DOHH2 (cell line): ENCODE data around the gene NUDT8.
A peak's percentile ranks its signal among the peaks of the same experiment; 100 is the strongest.

ENCODE experiments used
- H3F3A ChIP-seq: fragments of 200-600 bp; sonication (generic), shearing (Covaris generic); 2 replicates; pipeline ENCODE4 v1.6.0; 2016; ENCODE audit warnings: antibody characterized with exemption, mild to moderate bottlenecking; ENCODE audit not compliant: control insufficient read depth, insufficient read depth
- H3K27ac ChIP-seq: fragments of 200-600 bp; sonication (generic); 2 replicates; pipeline ENCODE4 v1.5.1; 2014; ENCODE audit warnings: low read depth, mild to moderate bottlenecking, low read length, moderate library complexity
- H3K27me3 ChIP-seq: fragments of 200-600 bp; sonication (generic); 2 replicates; pipeline ENCODE4 v1.6.1; 2014; ENCODE audit warnings: mild to moderate bottlenecking, low read length, mixed read lengths; ENCODE audit not compliant: control insufficient read depth
- H3K36me3 ChIP-seq: fragments of 200-600 bp; sonication (generic); 2 replicates; pipeline ENCODE4 v1.6.1; 2014; ENCODE audit warnings: mild to moderate bottlenecking, low read length, moderate library complexity, mixed read lengths; ENCODE audit not compliant: control insufficient read depth
- H3K4me1 ChIP-seq: fragments of 200-600 bp; sonication (generic); 2 replicates; pipeline ENCODE4 v1.6.1; 2014; ENCODE audit warnings: mild to moderate bottlenecking, low read length, mixed read lengths; ENCODE audit not compliant: control insufficient read depth
- H3K4me2 ChIP-seq: fragments of 200-600 bp; sonication (generic); 2 replicates; pipeline ENCODE4 v1.6.0; 2014; ENCODE audit warnings: mild to moderate bottlenecking, low read length, moderate library complexity
- H3K4me3 ChIP-seq: fragments of 200-600 bp; sonication (generic); 2 replicates; pipeline ENCODE4 v1.5.1; 2014; ENCODE audit warnings: mild to moderate bottlenecking, low read length, mixed read lengths
- H3K79me2 ChIP-seq: fragments of 200-600 bp; sonication (generic); 2 replicates; pipeline ENCODE4 v1.6.1; 2014; ENCODE audit warnings: mild to moderate bottlenecking, low read length, mixed read lengths; ENCODE audit not compliant: control insufficient read depth
- H3K9me2 ChIP-seq: fragments of 200-600 bp; sonication (generic); replicated peaks from 2 replicates; pipeline ENCODE4 v1.6.1; 2014; ENCODE audit warnings: mild to moderate bottlenecking, low read length, mixed read lengths; ENCODE audit not compliant: control insufficient read depth
- H3K9me3 ChIP-seq: fragments of 200-600 bp; sonication (generic); 2 replicates; pipeline ENCODE4 v1.6.1; 2014; ENCODE audit warnings: antibody characterized with exemption, low read length, mixed read lengths; ENCODE audit not compliant: control insufficient read depth, insufficient read depth
- H4K20me1 ChIP-seq: fragments of 200-600 bp; sonication (generic); 2 replicates; pipeline ENCODE4 v1.6.0; 2014; ENCODE audit warnings: low read depth, mild to moderate bottlenecking, antibody characterized with exemption, low read length, moderate library complexity; ENCODE audit not compliant: control insufficient read depth, insufficient read depth
- EZH2phosphoT487 ChIP-seq: fragments of 200-600 bp; sonication (generic); IDR thresholded peaks from 2 replicates; pipeline ENCODE4 v1.6.1; 2017; ENCODE audit warnings: borderline replicate concordance, mild to moderate bottlenecking, antibody characterized with exemption, low read length, moderate library complexity, mixed read lengths
- TF ChIP-seq, protein P1 (sequence below): fragments of 200-600 bp; sonication (generic); IDR thresholded peaks from one replicate; pipeline ENCODE4 v1.5.1; 2014; ENCODE audit warnings: antibody characterized with exemption, mild to moderate bottlenecking, low read depth, low read length; ENCODE audit not compliant: poor library complexity, severe bottlenecking

Gene NUDT8

GRCh38 chr11:67670316-67671210 lies 40.8 kb upstream of the NUDT8 start:
- H3K36me3 ChIP-seq: no peaks in the 10 kb centered on the region
- TF ChIP-seq EZH2phosphoT487: no peak
- TF ChIP-seq, protein P1, sequence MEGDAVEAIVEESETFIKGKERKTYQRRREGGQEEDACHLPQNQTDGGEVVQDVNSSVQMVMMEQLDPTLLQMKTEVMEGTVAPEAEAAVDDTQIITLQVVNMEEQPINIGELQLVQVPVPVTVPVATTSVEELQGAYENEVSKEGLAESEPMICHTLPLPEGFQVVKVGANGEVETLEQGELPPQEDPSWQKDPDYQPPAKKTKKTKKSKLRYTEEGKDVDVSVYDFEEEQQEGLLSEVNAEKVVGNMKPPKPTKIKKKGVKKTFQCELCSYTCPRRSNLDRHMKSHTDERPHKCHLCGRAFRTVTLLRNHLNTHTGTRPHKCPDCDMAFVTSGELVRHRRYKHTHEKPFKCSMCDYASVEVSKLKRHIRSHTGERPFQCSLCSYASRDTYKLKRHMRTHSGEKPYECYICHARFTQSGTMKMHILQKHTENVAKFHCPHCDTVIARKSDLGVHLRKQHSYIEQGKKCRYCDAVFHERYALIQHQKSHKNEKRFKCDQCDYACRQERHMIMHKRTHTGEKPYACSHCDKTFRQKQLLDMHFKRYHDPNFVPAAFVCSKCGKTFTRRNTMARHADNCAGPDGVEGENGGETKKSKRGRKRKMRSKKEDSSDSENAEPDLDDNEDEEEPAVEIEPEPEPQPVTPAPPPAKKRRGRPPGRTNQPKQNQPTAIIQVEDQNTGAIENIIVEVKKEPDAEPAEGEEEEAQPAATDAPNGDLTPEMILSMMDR: no peak
- peaks cover 8% of the 10 kb centered on the region; the same call in 1 of the 2 replicates for H3K9me3 ChIP-seq
- H3K79me2 ChIP-seq: no peaks in the 10 kb centered on the region
- no peaks in the 10 kb centered on the region for H3K9me2 ChIP-seq
- H3K27me3 ChIP-seq: no peaks in the 10 kb centered on the region; the same call in 1 of the 2 replicates
- H3K27ac ChIP-seq: no peak overlapping the region
- H3K4me3 ChIP-seq: no peak overlapping the region
- no peaks in the 10 kb centered on the region for H4K20me1 ChIP-seq
- no peak overlapping the region for H3K4me2 ChIP-seq
- H3K4me1 ChIP-seq: peaks cover 54% of the 10 kb centered on the region
- peaks cover 4% of the 10 kb centered on the region; the same call in 1 of the 2 replicates for H3F3A ChIP-seq

DNA sequence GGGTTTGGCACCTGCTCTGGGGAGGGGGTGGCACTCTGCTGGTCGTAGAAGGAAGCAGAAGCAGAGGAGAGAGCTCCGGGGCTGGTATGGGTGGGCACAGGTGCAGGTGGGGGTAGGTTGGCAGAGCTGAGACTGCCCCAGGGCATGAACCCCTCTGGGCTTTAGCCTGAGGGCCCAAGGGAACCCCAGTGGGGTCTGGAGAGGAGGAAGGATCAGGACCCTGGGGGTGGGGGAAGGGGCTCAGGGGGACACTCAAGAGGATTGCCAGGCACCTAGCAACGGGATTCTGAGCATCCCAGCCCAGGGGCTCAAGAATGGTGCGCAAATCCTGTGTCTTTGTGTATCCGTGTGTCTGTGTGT lies 38.4 kb upstream of the NUDT8 start:
- peaks cover 4% of the 10 kb centered on the region; the same call in 1 of the 2 replicates for H3F3A ChIP-seq
- peak overlapping the region; percentile 82 for H3K27ac ChIP-seq
- H3K36me3 ChIP-seq: no peaks in the 10 kb centered on the region
- peaks cover 4% of the 10 kb centered on the region; the same call in 1 of the 2 replicates for H3K9me3 ChIP-seq
- H3K4me2 ChIP-seq: peak overlapping the region; percentile 92
- peaks cover 54% of the 10 kb centered on the region for H3K4me1 ChIP-seq
- no peaks in the 10 kb centered on the region for H3K79me2 ChIP-seq
- H3K27me3 ChIP-seq: no peaks in the 10 kb centered on the region; the same call in 1 of the 2 replicates
- no peaks in the 10 kb centered on the region for H3K9me2 ChIP-seq
- no peak for TF ChIP-seq EZH2phosphoT487
- TF ChIP-seq, protein P1: no peak
- H4K20me1 ChIP-seq: no peaks in the 10 kb centered on the region
- H3K4me3 ChIP-seq: peak overlapping the region; percentile 53

DNA sequence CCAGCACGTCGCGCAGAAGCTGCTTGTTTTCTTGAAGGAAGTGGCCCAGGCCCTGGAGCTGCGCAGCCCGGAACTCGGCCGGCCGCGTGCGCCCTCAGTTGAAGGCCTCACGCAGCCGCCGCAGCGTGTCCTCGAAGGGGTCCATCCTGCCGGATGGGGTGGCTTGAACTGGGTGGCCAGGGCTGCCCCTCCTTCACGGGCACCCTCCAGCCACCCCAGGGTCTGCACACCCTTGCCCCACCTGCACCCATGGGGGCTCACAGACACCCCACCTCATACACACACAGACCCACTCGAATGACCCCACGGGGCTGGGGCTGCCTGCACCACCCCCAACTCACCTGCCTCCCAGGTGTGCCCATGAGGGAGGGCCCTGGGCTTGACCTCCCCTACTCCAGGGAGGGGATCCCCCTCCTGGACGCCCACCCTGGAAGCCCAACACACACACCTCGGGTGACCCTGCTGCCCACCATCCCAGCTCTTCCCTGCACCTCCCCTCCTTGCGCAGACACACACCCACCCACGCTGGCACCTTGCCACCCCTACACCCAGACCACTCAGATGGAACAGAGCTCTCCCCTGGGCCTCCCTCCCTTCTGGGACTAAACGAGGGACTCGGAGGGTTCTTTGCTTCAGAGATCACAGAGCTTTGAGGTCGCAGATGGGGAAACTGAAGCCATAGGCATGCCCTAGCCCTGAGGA lies 37.9 kb upstream of the NUDT8 start:
- peak overlapping the region; percentile 53 for H3K4me3 ChIP-seq
- H3K79me2 ChIP-seq: no peaks in the 10 kb centered on the region
- no peaks in the 10 kb centered on the region for H4K20me1 ChIP-seq
- no peaks in the 10 kb centered on the region for H3K27me3 ChIP-seq
- no peaks in the 10 kb centered on the region for H3K36me3 ChIP-seq
- H3F3A ChIP-seq: peaks cover 4% of the 10 kb centered on the region; the same call in 1 of the 2 replicates
- TF ChIP-seq EZH2phosphoT487: no peak
- TF ChIP-seq, protein P1: no peak
- peaks cover 4% of the 10 kb centered on the region; the same call in 1 of the 2 replicates for H3K9me3 ChIP-seq
- H3K4me1 ChIP-seq: peaks cover 54% of the 10 kb centered on the region
- H3K9me2 ChIP-seq: no peaks in the 10 kb centered on the region
- peak overlapping the region; percentile 82 for H3K27ac ChIP-seq
- H3K4me2 ChIP-seq: peak overlapping the region; percentile 92
